ENCODE data around the gene GABRA4.
A peak's percentile ranks its signal among the peaks of the same experiment; 100 is the strongest.

GABRA4 gene

DNA sequence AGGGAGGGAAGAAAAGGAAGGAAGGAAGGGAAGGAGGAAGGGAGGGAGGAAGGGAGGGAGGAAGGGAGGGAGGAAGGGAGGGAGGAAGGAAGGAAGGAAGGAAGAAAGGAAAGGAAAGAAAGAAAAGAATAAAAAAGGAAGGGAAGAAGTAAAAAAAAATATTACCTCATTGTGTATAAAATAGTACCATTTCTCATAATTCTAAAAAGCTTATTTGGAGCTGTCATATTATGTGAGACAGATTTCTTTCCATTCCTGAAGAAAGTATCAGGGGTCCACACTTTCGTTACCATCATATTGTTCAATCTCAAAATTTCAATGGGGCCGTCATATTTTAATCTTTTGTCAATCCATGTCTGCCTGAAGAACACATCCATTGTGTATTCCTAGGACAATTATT is 16.1 kb downstream of the GABRA4 start:
- no peak for DNase-seq

DNA sequence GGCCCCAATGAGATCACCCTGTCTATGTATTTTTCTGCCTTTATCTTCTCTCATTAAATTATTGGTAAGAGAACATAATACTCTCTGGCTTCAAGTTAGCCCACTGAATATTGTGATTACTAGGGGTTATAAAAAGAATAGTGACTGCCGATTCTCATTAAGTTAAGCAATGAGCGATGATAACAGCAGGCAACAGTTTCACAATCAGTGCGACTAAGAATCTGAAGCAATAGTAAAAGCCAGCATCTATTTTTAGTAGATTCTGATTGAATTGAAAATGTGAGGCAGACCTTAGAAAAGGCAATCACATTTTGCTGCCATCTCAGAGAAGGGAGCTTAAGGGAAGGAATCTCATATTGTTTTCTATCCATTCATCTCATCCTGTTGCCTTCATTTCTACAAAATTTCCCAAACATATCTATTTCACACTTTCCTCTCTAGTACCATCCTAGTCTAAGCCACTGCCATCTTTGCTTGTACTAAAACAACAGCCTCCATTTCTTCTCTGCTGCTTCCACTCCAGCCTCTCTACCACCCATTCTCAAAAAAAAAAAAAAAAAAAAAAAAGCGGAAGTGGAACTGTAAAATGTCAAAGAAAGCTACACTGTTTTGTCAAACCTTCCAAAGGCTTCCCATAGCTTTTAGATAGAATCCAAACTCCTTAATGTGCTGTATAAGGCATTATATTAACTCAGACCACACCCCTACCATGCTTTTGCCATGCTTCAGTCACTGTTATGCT is 17.4 kb downstream of the GABRA4 start:
- DNase-seq, result no peak

DNA sequence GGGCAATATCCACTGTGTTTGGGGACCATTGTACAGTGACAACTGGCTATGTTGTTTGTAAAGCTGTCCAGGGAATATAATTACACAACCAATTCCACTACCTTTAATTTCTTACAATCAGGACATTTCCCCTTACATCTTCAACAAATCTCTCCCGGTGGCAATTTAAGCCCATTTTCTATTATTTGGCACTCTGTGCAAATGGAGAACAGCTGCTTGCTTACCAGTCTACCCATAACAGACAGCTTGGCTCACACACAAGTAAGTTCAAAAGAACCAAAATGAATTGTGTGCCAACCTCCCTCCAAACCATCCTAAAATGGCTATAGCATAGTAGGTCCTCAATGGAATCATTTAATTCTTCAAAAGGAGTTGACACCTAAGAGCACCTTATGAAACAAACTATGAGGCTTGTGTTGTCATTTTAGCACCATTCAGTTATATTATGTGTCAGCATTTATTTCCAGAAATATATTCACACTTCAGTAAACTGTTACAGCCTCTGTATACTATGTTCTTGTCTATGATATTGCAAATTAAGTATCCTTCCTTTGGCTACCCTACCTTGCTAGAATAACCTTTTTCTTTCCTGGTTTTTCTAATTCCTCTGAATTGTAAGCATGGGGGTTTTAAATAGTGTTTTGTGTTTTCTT is 18.4 kb downstream of the GABRA4 start:
- DNase-seq, result no peak

DNA sequence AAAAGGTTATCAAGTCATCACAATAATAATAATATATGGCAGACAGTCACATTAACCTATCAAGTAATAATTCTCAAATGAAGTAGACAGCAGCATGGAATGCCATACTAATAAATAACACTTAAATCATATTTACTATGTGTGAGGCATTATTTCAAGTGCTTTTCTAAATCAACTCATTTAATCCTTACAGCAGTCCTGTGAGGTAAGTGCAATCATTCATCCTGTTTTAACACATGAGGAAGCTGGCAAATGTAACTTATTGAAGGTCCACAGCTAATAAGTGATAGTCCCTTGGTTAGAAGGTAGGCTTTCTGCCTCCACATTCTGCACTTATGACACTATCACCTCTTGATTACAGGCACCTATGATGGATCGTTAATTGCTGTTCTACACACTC is 24.5 kb downstream of the GABRA4 start:
- no peak for DNase-seq

- no peak for DNase-seq
These were observed 25.8 kb downstream of the GABRA4 start for GRCh38 chr4:46967631-46968030.

DNA sequence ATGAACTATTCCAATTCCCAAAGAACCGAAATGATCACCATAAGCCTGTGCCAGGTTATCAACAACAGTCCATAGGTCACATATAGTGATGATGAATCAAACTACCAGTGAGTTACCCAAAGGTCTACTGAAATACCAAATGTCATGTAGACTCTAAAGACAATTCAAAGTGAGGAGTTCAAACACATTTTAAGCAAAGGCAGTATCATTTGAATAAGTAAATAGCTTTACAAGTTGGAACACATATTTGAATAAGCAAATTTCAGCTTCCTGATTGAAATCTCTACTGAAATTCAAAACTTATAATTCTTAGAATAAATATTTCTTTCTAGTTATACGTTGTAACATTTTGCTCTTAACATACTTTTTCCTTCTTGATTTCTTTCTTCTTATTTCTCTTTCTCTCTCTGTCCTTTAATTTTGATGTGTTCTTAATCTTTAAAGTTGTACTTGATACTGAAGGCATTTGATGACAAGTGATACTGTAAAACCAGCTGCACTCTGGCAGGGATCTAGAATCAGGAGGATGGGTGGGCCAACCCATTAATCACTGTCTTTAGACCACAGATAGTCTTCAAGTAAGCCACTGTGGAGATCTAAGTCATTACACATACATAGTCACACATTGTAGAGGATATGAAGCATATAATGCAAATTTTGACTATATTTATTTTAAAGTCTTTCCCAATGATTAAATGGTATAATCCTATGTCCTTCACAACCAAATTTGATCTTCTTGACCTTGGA is 34.5 kb downstream of the GABRA4 start:
- DNase-seq, result no peak

GRCh38 chr4:46956451-46956850 is 36.9 kb downstream of the GABRA4 start:
- DNase-seq, result no peak

DNA sequence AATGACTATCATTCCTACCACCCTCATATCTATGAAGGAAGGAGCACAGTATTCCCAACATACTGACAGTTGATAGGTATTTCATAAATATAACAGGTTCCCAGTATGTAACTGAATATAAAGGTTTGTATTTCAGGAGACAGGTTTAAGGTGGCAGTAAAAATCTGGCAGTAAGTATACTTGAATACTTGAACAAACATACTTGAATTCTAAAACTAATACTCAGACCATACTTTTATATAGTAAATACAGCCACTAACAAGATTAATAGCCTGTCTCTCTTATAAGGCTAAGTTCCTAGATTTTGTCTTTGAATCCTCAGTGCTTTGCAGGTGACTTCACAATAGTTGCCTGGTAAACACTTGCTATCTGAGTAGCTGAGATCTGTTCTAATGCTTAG is 37.8 kb downstream of the GABRA4 start:
- DNase-seq, result no peak

GRCh38 chr4:46954643-46955042 is 38.7 kb downstream of the GABRA4 start:
- DNase-seq, result no peak

DNA sequence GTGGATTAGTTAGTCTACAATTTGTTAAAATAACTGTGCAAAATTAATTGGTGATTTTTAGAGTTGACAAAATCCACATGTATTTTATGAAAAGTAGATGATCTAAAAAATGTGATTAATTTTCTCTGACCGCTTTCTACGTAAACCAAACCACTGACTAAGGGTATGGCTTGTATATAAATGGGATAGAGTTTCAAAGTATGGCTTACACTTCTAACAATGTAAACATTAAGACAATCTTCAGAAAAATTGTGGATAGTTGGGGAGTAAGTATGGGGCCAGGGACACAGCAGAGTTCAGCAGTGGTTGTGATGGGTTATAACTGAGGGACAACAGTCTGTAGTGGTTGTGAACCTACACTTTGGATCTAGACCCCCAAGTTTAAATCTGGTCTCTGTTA is 39.8 kb downstream of the GABRA4 start:
- no peak for DNase-seq

DNA sequence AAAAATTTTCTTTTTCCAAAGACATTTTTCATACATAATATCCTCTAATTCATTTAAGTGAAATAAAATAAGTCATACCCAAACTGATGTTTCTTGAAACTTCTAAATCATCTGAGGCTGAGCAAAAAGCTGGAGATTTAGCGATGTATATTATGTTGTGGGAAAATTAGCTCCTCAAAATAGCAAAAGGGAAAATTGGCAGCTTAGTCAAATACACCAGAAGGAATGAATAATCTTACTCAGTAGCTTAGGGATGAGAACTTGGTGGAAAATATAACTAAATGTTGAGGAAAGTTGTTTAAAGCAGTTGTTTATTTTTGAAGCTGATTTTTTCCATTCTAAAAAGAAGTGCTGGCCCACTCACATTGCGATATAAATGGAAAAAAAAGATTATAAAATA is 40.9 kb downstream of the GABRA4 start:
- DNase-seq, result no peak

- no peak for DNase-seq
These were observed 42.6 kb downstream of the GABRA4 start for GRCh38 chr4:46950826-46951225.

DNA sequence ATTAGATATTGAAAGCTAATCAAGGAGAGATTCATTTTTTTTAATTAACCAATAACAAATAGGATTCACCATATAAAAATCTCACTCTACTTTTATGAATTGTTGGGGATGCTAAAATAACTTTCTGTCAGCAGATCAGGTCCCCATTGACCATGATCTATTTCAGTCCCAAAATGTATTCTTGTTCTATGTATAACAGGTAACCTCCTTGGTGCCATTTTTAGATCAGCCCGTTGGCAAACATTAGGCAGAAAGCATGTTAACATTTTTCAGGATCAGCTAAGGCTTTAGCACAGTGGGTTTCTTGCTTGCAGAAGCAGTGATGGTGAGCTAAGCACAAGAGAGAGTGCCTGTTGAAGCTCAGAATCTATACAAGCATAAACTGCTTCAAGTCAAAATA is 43.6 kb downstream of the GABRA4 start:
- no peak for DNase-seq

DNA sequence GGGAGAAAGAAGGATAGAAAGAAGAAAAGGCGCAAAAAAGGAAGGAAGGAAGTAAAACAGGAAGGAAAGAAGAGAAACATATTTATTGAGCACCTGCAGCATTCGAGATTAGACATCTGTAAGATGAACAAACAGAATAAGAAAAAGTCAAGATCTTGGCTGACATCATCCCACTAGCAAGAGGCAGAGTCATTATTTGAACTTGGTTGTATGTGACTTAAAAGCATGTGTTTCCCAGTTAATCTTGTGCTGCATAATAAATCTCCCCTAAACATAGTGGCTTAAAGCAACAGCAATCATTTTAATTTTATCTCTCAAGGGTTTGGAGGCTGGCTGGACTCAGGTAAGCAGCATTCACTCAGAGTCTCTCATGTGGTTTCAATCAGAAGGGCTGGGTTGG is 45.8 kb downstream of the GABRA4 start:
- no peak for DNase-seq

DNA sequence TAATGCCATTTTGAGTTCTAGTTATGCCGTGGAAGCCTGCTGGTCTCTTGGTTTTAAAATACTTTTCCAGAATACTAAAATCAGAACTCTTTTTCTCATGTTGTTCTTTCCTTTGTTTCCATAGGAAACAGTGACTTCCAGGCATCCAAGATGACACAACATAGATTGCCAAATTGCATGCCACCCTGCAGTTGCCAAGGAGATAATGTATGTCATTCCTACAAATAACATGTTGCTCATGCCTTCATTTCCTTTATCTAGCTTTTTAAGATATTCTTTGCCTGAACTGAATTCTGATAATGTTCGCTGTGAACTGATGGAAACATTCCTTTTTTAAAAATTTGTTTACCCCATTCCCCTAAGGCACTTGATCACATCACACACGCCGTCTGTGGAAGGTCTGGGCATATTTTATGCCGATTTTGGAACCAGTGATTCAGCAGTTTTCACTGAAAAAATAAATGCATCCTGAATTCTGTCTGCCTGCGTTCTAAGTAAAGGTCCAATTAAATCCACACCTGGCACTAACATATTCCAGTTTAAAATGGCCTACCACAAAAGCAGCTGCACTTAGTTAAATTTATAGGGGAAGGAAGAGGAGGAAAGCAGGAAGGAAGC is 46.4 kb downstream of the GABRA4 start:
- DNase-seq, result no peak

DNA sequence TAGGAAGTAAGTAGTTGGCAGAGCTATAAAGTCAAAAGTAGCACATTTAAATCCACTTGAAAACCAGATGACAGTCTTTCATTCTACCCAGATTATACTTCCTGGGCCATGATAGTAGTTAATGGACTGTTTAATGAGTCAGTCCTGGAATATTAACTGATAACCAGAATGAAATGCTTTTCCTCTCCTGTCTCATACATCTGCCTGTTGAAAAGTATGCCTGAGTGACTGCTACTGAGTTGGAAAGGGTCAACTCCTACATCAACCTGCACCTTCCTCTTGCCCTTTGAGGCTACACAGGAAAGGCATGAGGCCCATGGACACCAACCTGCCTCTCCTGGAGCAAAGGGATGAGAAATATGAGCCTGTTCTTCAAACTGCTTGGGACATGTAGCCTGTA is 48.3 kb downstream of the GABRA4 start:
- no peak for DNase-seq

DNA sequence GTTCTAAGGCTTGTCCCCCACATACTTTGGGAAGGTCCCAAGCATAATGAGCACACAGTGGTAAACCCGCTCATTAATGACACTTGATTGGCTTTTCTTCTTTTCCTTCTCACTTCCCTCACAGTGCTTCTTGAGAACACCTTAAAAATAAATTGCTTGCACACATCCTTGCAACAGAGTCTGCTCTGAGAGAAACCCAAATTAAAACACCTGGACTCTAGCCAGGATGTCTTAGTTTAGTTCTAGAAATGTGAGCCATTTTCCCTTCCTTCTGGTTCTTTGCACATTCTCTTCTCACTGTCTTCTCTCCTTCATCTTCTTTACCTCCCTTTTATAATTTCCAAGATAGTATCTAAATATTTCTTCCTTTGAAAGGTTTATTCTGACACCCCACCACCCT is 49.0 kb downstream of the GABRA4 start:
- DNase-seq, result no peak

- DNase-seq, result no peak
These were observed 55.9 kb downstream of the GABRA4 start for GRCh38 chr4:46937493-46937892.

DNA sequence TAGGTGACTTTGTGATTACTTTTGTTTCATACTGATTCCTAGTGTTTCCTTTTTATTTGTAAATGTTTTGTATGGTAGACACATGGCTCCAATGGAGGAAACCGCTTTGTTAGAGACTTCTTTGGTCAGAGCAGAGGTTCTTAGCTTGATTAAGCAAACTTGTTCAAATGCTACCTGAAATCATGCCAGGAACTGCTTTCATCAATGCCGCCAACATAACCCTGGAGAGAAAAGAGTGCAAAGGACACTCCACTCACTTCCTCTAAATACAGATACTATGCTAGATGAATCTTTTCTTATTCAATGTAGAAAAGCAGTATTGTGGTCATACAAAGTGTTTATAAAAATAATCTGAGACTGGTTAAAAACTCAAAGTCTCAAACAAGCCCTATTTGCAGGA is 58.7 kb downstream of the GABRA4 start:
- no peak for DNase-seq

GRCh38 chr4:46933686-46934085 is 59.7 kb downstream of the GABRA4 start:
- DNase-seq, result no peak

GRCh38 chr4:46931981-46932380 is 61.4 kb downstream of the GABRA4 start:
- peak; percentile 2 for DNase-seq

- DNase-seq, result no peak
These were observed 62.5 kb downstream of the GABRA4 start for GRCh38 chr4:46930891-46931290.

GRCh38 chr4:46927201-46927600 is 66.2 kb downstream of the GABRA4 start:
- DNase-seq, result no peak
